GM23338 (cell line): ENCODE data around the gene NAP1L3. TPM values are rescaled to one million over a fixed set of nuclear protein-coding genes. Genes with fewer than 3 reads are reported as not detected.

Experiments
- ATAC-seq: fragments of 200-7000 bp; cut with Tn5 transposase; 3 replicates; pipeline ENCODE4 v1.9.1; 2020
- DNase-seq: peaks from one replicate; pipeline ENCODE4 v3.0.0-alpha.2; 2015; ENCODE audit warnings: low spot score
- H2AFZ ChIP-seq: fragments of 200-600 bp; sonication (generic); 2 replicates; pipeline ENCODE4 v1.8.0; 2016; ENCODE audit warnings: antibody characterized with exemption, mild to moderate bottlenecking, moderate library complexity
- H3F3A ChIP-seq: fragments of 200-600 bp; sonication (generic); replicated peaks from 2 replicates; pipeline ENCODE4 v1.8.0; 2017; ENCODE audit warnings: antibody characterized with exemption, mixed run types, low read depth
- H3K27ac ChIP-seq: fragments of 200-600 bp; sonication (generic); 2 replicates; pipeline ENCODE4 v1.6.1; 2016; ENCODE audit warnings: low read depth
- H3K27me3 ChIP-seq: fragments of 200-600 bp; sonication (generic); 2 replicates; pipeline ENCODE4 v1.8.0; 2016; ENCODE audit warnings: mild to moderate bottlenecking, mixed run types, moderate library complexity; ENCODE audit not compliant: insufficient read depth
- H3K36me3 ChIP-seq: fragments of 200-600 bp; sonication (generic); 2 replicates; pipeline ENCODE4 v1.8.0; 2016; ENCODE audit warnings: mild to moderate bottlenecking; ENCODE audit not compliant: insufficient read depth
- H3K4me1 ChIP-seq: fragments of 200-600 bp; sonication (generic); 2 replicates; pipeline ENCODE4 v1.8.0; 2016; ENCODE audit warnings: mild to moderate bottlenecking, moderate library complexity; ENCODE audit not compliant: insufficient read depth
- H3K4me2 ChIP-seq: fragments of 200-600 bp; sonication (generic); 2 replicates; pipeline ENCODE4 v1.7.1; 2017; ENCODE audit warnings: mixed run types
- H3K4me3 ChIP-seq: fragments of 200-600 bp; sonication (generic); 2 replicates; pipeline ENCODE4 v1.6.1; 2016; ENCODE audit warnings: mixed run types
- H3K79me2 ChIP-seq: fragments of 200-600 bp; sonication (generic); replicated peaks from 2 replicates; pipeline ENCODE4 v1.8.0; 2017; ENCODE audit warnings: mild to moderate bottlenecking; ENCODE audit not compliant: insufficient read depth
- H3K9me2 ChIP-seq: fragments of 200-600 bp; sonication (generic); 2 replicates; pipeline ENCODE4 v1.8.0; 2017; ENCODE audit not compliant: insufficient read depth
- H4K20me1 ChIP-seq: fragments of 200-600 bp; sonication (generic); replicated peaks from 2 replicates; pipeline ENCODE4 v1.8.0; 2017; ENCODE audit warnings: mild to moderate bottlenecking; ENCODE audit not compliant: insufficient read depth
- H3K27ac Mint-ChIP-seq: 2 replicates; pipeline ENCODE4 v1.8.0; 2020; ENCODE audit warnings: inconsistent platforms, mild to moderate bottlenecking, moderate library complexity, mixed read lengths
- H3K27me3 Mint-ChIP-seq: 3 replicates; pipeline ENCODE4 v1.8.0; 2022; ENCODE audit warnings: low read depth, mild to moderate bottlenecking, moderate library complexity, mixed read lengths, inconsistent platforms; ENCODE audit not compliant: insufficient read depth, poor library complexity
- H3K36me3 Mint-ChIP-seq: 3 replicates; pipeline ENCODE4 v1.8.0; 2021; ENCODE audit warnings: low read depth, mild to moderate bottlenecking, inconsistent platforms, moderate library complexity, mixed read lengths
- H3K4me1 Mint-ChIP-seq: 3 replicates; pipeline ENCODE4 v1.8.0; 2020; ENCODE audit warnings: mild to moderate bottlenecking, inconsistent platforms, mixed read lengths
- H3K4me3 Mint-ChIP-seq: 3 replicates; pipeline ENCODE4 v1.8.0; 2021; ENCODE audit warnings: moderate library complexity, mild to moderate bottlenecking, inconsistent platforms, mixed read lengths
- H3K9me3 Mint-ChIP-seq: 3 replicates; pipeline ENCODE4 v1.8.0; 2020; ENCODE audit warnings: moderate library complexity, mild to moderate bottlenecking, inconsistent platforms, mixed read lengths
- EZH2 ChIP-seq: fragments of 200-600 bp; sonication (generic); IDR thresholded peaks from one replicate; pipeline ENCODE4 v1.8.0; 2017; ENCODE audit warnings: antibody characterized with exemption, mild to moderate bottlenecking, low read depth; ENCODE audit not compliant: unreplicated experiment
- JUNB ChIP-seq: IDR thresholded peaks from one replicate; pipeline ENCODE4 v1.6.1; 2016; ENCODE audit warnings: antibody characterized with exemption; ENCODE audit not compliant: unreplicated experiment
- POLR2AphosphoS5 ChIP-seq: IDR thresholded peaks from 2 replicates; pipeline ENCODE4 v1.6.1; 2016; ENCODE audit warnings: antibody characterized with exemption, low read depth
- ZNF114 ChIP-seq: fragments of 250-450 bp; sonication (Bioruptor Pico); IDR thresholded peaks from 2 replicates; pipeline ENCODE4 v1.5.0; 2020; ENCODE audit warnings: mild to moderate bottlenecking, moderate library complexity
- ZNF331 ChIP-seq: fragments of 250-450 bp; sonication (Bioruptor Pico); IDR thresholded peaks from 2 replicates; pipeline ENCODE4 v1.5.0; 2020; ENCODE audit warnings: low read depth, mild to moderate bottlenecking, moderate library complexity
- ZNF462 ChIP-seq: fragments of 250-450 bp; sonication (Bioruptor Pico); IDR thresholded peaks from 2 replicates; pipeline ENCODE4 v1.5.0; 2020; ENCODE audit warnings: mild to moderate bottlenecking, moderate library complexity
- long read RNA-seq: library from polyadenylated mRNA; unstranded; transcript quantifications from one replicate; pipeline ENCODE4 v2.0.0, GENCODE V29; 2020; ENCODE audit not compliant: unreplicated experiment
- polyA plus RNA-seq: library from polyadenylated mRNA; unstranded; fragments of >200 nt; fragmentation: Nextera tagmentation; extraction: Ambion mirVana; gene quantifications from 2 replicates; pipeline ENCODE4 v1.2.1, GENCODE V29; 2016
- total RNA-seq: library from RNA; depleted of rRNA; stranded (reverse); fragments of >200 nt; shearing (Covaris generic); gene quantifications from 2 replicates; pipeline ENCODE4 v1.2.3, GENCODE V29; 2014; rRNA removed

NAP1L3 gene
- total RNA-seq (54.7 and 54.9 TPM in 2 replicates), polyA plus RNA-seq (45.6 and 47.9 TPM in 2 replicates)
- long read RNA-seq, transcript NAP1L3-201 (1 exons, 2,639 nt) = major isoform, 10 of 10 reads
- long read RNA-seq, partial matches to known transcripts = 0 of 10 reads
- long read RNA-seq, other reads (novel, unspliced or antisense) = 0 of 10 reads

GRCh38 chrX:93673056-93673868, at the start of gene NAP1L3:
Gene NAP1L3, minus strand, starts transcription at chrX:93673578. Its CDS starts 274 bp downstream, at chrX:93673304.
- H3K4me2 ChIP-seq = peak within 1 kb of the TSS; percentile 72
- H3K9me2 ChIP-seq = no peaks in the 10 kb centered on the region
- peak within 1 kb of the TSS; percentile 19 for H3K27ac ChIP-seq
- H3K27me3 ChIP-seq = no peaks in the 10 kb centered on the region
- H3K27ac Mint-ChIP-seq = peak within 1 kb of the TSS; percentile 62; the same call in 1 of the 2 replicates
- peak within 1 kb of the TSS; percentile 81 for H3K4me3 ChIP-seq
- H3K9me3 Mint-ChIP-seq = no peaks in the 10 kb centered on the region
- H3K36me3 Mint-ChIP-seq = peaks cover 10% of the 10 kb centered on the region; the same call in 2 of the 3 replicates
- H3K79me2 ChIP-seq = peaks cover 26% of the 10 kb centered on the region
- H3K4me3 Mint-ChIP-seq = peak within 1 kb of the TSS; percentile 95
- H2AFZ ChIP-seq = peak within 1 kb of the TSS; percentile 88
- DNase-seq = peak; percentile 88
- peaks cover 14% of the 10 kb centered on the region; the same call in 1 of the 2 replicates for H3K4me1 ChIP-seq
- no peaks in the 10 kb centered on the region for H4K20me1 ChIP-seq
- H3K36me3 ChIP-seq = no peaks in the 10 kb centered on the region
- no peaks in the 10 kb centered on the region for H3F3A ChIP-seq
- TF ChIP-seq POLR2AphosphoS5 (peak; percentile 47), JUNB (no peak)
- ATAC-seq = peak; percentile 96
- no peaks in the 10 kb centered on the region for H3K27me3 Mint-ChIP-seq
- peaks cover 11% of the 10 kb centered on the region; the same call in 2 of the 3 replicates for H3K4me1 Mint-ChIP-seq

GRCh38 chrX:93711076-93711475, 37.7 kb upstream of the NAP1L3 start:
- no peaks in the 10 kb centered on the region for H3K4me1 Mint-ChIP-seq
- H3K27ac Mint-ChIP-seq = no peak overlapping the region
- Histone ChIP-seq H3K4me2 (no peak overlapping the region), H3K4me1 (no peaks in the 10 kb centered on the region), H2AFZ (no peak overlapping the region), H3K27me3 (no peaks in the 10 kb centered on the region), H3K4me3 (no peak overlapping the region), H3F3A (no peaks in the 10 kb centered on the region), H3K79me2 (no peaks in the 10 kb centered on the region), H3K27ac (no peak overlapping the region), H4K20me1 (no peaks in the 10 kb centered on the region), H3K9me2 (no peaks in the 10 kb centered on the region), H3K36me3 (no peaks in the 10 kb centered on the region)
- TF ChIP-seq ZNF331 (CRISPR knock-in tag) = no peak
- TF ChIP-seq POLR2AphosphoS5 = no peak
- no peak for TF ChIP-seq ZNF114 (CRISPR knock-in tag)
- TF ChIP-seq ZNF462 (CRISPR knock-in tag) = no peak
- no peak for TF ChIP-seq EZH2
- no peaks in the 10 kb centered on the region for H3K27me3 Mint-ChIP-seq
- no peak for ATAC-seq
- no peak overlapping the region for H3K4me3 Mint-ChIP-seq
- H3K36me3 Mint-ChIP-seq = no peaks in the 10 kb centered on the region
- no peak for DNase-seq
- H3K9me3 Mint-ChIP-seq = no peaks in the 10 kb centered on the region
